GM18507 (cell line): ENCODE data around the gene COQ8B.

Experiments
- DNase-seq: peaks from one replicate; pipeline ENCODE4 v3.0.0; 2011; ENCODE audit warnings: low read depth; ENCODE audit not compliant: insufficient read length; ENCODE audit errors: extremely low spot score
- FAIRE-seq: peaks from 2 replicates; lab custom pipeline; 2011; peaks lifted over from hg19 to GRCh38; lab: Jason Lieb, UNC

COQ8B gene

GRCh38 chr19:40697007-40697406 is 19.7 kb downstream of the COQ8B start:
- no peak for DNase-seq
- FAIRE-seq: no peak

GRCh38 chr19:40695881-40696280 is 20.8 kb downstream of the COQ8B start:
- no peak for FAIRE-seq

GRCh38 chr19:40693896-40694295 is 22.8 kb downstream of the COQ8B start:
- FAIRE-seq (no peak), DNase-seq (no peak)

More at GRCh38 chr19:40695881-40696280, 20.8 kb downstream of the COQ8B start:
- no peak for DNase-seq

GRCh38 chr19:40693150-40693788 is 23.4 kb downstream of the COQ8B start:
- no peak for FAIRE-seq
- no peak for DNase-seq

- DNase-seq (no peak), FAIRE-seq (no peak)
Measured at GRCh38 chr19:40692212-40692551, 24.5 kb downstream of the COQ8B start.

GRCh38 chr19:40691421-40692211 is 25.1 kb downstream of the COQ8B start:
- DNase-seq (no peak), FAIRE-seq (no peak)

- peak; percentile 98 for DNase-seq
- FAIRE-seq: peak; percentile 84
Measured at GRCh38 chr19:40690693-40691420, 25.8 kb downstream of the COQ8B start.

GRCh38 chr19:40690050-40690692 is 26.5 kb downstream of the COQ8B start, which contains the start of gene NUMBL:
TSS of gene NUMBL (minus strand) at chr19:40690651. CDS start at chr19:40690483, 168 bp downstream.
- DNase-seq: no peak
- no peak for FAIRE-seq

GRCh38 chr19:40689339-40690049 is 27.2 kb downstream of the COQ8B start:
- FAIRE-seq: no peak
- DNase-seq: no peak

GRCh38 chr19:40688987-40689338 is 27.7 kb downstream of the COQ8B start:
- no peak for FAIRE-seq
- DNase-seq: no peak

- DNase-seq: no peak
- FAIRE-seq: no peak
Measured at GRCh38 chr19:40688309-40688708, 28.4 kb downstream of the COQ8B start.

- FAIRE-seq (peak; percentile 76), DNase-seq (no peak)
Measured at GRCh38 chr19:40687525-40688016, 29.1 kb downstream of the COQ8B start.

GRCh38 chr19:40686882-40687524 is 29.7 kb downstream of the COQ8B start:
- DNase-seq (no peak), FAIRE-seq (no peak)

GRCh38 chr19:40685563-40685962 is 31.1 kb downstream of the COQ8B start:
- no peak for FAIRE-seq
- DNase-seq: no peak

- no peak for DNase-seq
- FAIRE-seq: no peak
Measured at GRCh38 chr19:40685016-40685526, 31.6 kb downstream of the COQ8B start.

GRCh38 chr19:40684280-40684679 is 32.4 kb downstream of the COQ8B start:
- DNase-seq: no peak
- no peak for FAIRE-seq

GRCh38 chr19:40683437-40683836 is 33.2 kb downstream of the COQ8B start:
- no peak for FAIRE-seq

GRCh38 chr19:40682431-40682964 is 34.2 kb downstream of the COQ8B start:
- DNase-seq (no peak), FAIRE-seq (no peak)

More at GRCh38 chr19:40683437-40683836, 33.2 kb downstream of the COQ8B start:
- DNase-seq: no peak
